GM19372 (cell line): Measurements from ENCODE around the gene CCDC144A.
"Not testable (repeated sequence)": the region's sequence is repeated elsewhere in the genome, so short reads cannot be mapped to it uniquely, and the experiment has no call there.

Source experiments
- ATAC-seq: cut with Tn5 transposase; IDR thresholded peaks from one replicate; pipeline ENCODE4 v1.9.1; 2021; ENCODE audit warnings: mild to moderate bottlenecking, low read depth, moderate library complexity; ENCODE audit not compliant: unreplicated experiment

CCDC144A gene

DNA sequence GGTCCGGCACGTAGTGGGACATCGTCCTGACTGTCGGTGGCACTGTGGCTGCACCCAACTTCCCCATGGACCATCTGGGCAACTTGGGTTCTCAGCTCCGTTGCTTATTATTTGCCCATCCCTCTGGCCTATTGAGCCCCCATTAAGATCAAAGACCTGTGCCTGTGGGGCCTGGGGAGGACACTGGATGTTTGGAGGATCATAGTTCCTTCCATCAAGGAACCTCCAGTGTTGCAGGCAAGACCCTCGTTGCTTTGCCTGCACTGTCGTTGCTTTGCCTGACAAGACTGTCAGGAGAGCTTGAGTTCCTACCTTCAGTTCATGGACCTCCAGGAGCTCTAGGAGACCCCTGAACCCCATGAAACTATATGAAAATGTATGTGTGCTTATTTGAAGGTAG is 127.2 kb downstream of the CCDC144A start:
- no peak for ATAC-seq

DNA sequence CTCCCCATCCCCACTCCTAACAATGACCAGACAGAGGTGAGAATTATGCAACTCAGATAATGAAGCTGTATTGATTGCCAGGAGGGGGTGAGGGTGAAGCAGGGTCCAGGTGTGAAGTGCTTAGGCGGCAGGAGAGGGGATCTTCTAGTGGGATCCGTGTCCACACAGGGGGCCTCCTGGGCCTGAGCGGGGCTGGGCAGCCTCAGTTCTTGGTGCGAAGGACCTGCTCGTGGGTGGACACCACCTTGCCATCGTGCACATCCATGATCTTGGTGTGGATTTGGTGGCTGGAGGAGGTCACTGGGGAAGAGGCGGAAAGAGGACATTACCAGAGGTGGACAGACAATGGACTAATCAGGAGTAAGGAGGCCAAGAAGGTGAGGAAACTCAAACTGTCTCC is 127.9 kb downstream of the CCDC144A start:
- not testable (repeated sequence) for ATAC-seq

DNA sequence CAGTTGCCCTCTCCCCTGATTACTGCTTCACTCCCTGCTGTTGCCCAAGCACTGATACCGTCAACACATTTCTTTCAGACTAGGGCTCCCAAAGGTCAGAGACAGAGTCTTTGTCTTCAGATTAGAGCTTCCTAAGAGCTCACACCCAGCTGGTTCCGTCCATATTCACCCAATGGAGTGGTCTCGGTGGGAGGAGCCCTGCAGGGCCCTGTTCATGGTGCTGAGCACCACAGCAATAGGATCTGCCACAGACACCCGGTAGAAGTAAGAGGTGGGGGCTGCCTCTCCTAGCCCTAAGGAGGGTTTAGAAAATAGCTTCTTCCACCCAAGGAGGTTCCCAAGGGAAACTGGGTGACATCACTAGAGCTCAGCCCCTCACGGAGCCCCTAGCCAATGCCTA is 128.3 kb downstream of the CCDC144A start:
- no peak for ATAC-seq

DNA sequence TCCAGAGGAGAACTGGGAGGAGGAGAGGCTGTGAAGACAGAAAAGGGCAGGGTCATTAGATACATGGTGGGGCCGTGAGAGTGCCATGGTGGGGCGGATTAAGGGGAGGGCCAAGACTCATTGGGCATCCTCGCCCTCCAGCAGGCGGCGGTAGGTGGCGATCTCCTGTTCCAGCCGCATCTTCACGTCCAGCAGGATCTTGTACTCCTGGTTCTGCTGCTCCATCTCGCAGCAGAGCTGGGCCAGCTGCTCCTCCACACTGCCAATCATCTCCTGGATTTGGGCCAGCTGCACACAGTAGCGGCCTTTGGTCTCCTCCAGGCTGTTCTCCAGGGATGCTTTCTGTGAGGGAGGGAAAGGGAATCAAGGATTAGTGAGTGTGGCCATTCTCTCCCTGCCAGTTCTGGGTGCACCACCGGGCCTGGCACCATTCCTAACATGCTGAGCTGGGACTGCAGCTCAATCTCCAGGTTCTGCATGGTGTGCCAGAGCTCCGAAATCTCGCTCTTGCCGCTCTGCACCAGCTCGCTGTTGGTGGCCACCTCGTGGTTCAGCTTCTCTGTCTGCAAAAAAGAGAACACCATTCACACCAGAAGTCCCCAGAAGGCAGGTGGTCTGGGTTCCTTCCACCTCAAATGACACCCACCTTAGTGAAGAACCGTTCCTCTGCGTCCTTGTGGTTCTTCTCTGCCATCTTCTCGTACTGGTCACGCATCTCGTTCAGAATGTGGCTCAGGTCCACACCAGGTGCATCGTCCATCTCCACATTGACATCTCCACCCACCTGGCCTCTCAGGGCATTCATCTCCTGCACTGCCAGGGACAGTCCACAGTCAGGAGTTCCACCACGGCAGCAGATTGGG is 129.0 kb downstream of the CCDC144A start:
- no peak for ATAC-seq

DNA sequence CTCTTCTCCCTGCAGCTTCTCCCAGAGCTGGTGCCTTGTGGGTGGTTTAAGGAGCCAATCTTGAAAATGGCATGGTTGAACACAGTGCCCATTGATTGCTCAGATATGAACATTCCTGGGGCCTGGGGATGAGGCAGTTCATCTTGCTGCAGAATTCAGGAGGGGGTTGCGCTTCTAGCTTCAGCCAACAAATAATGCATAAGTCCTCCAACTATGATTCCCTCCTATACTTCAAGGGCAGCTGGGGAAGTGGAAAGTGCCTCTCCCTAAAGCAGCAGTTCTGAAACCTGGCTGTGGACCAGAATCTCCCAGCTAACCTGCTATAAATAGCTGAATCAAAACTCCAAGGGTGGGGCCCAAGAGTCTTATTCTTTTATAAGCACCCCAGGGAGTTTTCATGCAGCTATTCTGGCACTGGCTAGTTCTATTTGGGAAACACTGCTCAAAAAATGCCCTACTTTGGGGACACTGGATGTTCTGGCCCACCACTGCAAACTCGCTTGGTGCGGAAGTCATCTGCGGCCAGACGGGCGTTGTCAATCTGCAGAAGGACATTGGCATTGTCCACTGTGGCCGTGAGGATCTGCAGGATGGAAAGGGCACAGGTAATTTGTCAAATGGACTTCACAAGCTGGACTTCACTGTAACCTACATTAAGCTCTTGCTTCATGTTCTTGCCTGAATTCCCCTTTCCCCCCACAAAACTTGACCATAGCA is 130.3 kb downstream of the CCDC144A start:
- no peak for ATAC-seq

DNA sequence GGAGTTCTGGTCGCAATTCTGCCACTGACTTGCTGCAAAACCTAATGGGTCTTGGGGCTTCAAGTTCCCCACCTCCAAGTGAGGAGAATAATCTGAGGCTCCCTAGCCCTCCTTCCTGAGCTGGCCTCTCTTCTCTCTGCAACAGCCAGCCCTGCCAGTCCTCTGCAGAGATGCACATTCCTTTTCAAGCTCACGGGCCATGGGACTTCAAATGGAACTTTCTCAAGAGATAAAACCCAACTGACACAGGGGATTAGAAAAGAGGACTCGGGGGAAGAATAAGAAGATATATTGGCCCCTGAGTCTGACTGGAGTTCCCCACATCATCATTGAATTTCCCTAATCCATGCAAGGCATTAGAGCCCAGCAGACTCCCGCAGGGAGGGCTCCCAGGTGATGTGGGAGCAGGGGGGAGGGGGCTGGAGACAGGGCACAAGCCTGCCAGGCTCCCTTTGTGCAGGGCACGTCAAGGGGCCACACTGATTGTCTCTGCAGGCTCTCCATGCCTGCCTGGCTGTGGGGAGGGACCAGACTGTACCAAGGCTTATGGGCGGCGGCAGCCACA is 131.0 kb downstream of the CCDC144A start:
- no peak for ATAC-seq

DNA sequence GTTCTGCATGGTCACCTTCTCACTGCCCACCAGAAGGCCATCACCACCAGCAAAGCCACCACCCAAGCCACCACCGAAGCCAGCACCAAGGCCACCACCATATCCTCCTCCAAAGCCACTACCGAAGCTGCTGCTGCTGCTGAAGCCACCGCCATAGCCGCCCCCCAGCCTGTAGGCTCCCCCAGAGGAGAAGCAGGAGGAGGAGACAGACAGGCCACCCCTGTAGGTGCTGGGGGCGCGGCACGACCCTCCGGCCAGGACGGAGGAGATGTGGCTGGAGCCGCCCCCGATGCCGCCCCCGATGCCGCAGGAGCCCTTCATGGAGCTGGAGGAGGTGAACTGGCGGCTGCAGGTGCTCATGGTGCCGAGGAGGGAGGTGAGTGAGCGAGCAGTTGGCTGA is 132.1 kb downstream of the CCDC144A start:
- not testable (repeated sequence) for ATAC-seq

DNA sequence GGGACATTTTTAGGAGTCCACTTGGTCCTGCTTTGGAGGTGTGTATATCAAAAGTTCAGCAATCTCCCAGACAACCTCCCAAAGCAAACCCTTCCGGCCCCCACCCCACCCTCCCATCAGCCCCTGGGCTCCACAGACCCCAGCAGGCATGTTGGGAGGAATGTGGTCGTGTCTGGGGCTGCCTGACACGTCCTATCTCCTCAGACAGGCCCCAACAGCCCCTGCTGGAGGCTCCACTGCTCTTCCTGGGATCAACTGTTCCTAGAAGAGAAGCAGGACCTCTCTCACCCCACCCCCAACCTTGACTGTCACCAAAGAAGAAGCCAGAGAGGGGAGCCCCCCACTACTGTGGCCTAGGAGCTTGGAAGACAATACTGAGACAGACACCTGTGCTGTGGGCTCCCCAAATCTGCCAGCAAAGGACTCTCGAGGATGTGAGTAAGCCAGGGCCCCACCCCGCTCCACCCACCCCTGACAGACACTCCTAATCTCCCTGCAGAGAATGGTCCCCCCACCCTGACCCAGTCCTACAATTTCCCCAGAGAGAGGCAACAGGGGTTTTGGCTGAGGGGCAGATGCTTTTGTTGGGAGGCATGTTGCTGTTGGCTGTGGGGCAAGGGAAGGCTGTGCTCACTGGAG is 133.8 kb downstream of the CCDC144A start:
- not testable (repeated sequence) for ATAC-seq
